NCI-H82 treated with DMSO at 0.1 percent for 48 hours (cell line): ENCODE measurements around the gene SLC9A4.
A peak's percentile ranks its signal among the peaks of the same experiment; 100 is the strongest.

Source experiments
- DNase-seq: peaks from one replicate; lab custom pipeline; 2025; ENCODE audit not compliant: unreplicated experiment; lab: John Stamatoyannopoulos, UW

Gene SLC9A4, protein sequence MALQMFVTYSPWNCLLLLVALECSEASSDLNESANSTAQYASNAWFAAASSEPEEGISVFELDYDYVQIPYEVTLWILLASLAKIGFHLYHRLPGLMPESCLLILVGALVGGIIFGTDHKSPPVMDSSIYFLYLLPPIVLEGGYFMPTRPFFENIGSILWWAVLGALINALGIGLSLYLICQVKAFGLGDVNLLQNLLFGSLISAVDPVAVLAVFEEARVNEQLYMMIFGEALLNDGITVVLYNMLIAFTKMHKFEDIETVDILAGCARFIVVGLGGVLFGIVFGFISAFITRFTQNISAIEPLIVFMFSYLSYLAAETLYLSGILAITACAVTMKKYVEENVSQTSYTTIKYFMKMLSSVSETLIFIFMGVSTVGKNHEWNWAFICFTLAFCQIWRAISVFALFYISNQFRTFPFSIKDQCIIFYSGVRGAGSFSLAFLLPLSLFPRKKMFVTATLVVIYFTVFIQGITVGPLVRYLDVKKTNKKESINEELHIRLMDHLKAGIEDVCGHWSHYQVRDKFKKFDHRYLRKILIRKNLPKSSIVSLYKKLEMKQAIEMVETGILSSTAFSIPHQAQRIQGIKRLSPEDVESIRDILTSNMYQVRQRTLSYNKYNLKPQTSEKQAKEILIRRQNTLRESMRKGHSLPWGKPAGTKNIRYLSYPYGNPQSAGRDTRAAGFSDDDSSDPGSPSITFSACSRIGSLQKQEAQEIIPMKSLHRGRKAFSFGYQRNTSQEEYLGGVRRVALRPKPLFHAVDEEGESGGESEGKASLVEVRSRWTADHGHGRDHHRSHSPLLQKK

GRCh38 chr2:102473020-102473419, at the start of gene SLC9A4:
Gene SLC9A4, plus strand, starts transcription at chr2:102473226. Its CDS starts 534 bp downstream, at chr2:102473760.
- DNase-seq: peak; percentile 1

GRCh38 chr2:102423368-102423767, 49.7 kb upstream of the SLC9A4 start:
- DNase-seq: no peak

DNA sequence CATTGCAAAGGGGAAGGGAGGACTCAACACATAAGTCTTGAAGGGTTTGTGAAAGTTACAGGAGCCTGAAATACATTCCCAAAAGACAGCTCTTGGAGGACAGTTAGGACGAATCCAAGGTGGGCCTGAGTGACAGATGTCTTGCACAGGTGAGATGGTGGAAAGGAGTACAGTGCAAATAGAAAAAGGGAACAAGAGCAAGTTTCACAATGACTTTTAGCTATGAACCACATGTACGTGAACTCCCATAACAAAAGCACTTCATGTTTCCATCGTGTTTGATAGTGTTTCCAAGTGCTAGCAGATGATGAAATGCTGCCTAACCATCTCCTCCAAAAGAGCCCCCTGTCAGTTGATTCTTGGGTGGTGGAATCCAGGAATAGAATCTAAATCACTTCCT, 48.3 kb upstream of the SLC9A4 start:
- DNase-seq: no peak

DNA sequence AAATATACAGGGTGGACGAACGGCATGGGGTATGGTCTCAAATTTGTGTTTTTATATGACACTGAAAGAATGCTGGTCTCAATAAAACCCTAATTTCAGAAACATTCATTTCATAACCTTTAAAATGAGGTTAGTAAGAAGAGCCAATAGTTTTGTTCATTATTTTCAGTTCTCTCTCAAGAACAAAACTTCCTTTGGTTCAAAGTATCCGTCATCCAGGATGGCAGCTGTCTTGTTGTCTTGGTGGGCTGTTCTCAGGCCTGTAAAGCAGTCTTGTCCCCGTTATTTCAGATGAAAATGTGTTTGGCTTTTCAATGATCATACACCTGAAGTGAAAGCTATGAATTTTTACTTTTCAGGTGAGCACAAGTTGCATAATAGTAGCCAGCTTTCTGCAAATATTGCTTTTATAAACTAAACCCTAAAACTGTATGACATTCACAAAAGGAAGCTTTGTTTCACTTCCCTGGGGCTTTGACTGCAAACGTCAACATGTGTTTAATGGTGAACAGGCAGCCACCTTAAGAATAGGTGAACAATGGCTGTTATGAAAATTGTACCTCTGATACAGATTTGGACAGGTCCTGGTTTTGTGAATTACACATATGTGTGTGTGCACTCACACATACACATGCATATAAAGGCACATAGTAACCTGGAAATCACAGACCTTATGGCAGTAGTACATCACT, 47.4 kb upstream of the SLC9A4 start:
- no peak for DNase-seq

DNA sequence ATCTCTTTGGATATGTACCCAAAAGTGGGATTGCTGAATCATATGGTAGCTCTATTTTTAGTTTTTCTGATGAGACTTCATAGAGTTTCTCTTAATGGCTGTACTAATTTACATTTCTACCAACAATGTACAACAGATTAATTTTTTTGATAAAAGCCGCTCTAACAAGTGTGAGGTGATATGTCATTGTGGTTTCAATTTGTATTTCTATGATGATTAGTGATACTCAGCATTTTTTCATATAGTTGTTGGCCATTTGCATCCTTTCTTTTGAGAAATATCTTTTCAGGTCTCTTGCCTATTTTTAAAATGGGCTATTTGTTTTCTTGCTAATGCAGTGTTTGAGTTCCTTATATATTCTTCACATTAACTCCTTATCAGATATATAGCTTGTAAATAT, 45.8 kb upstream of the SLC9A4 start:
- DNase-seq: no peak

GRCh38 chr2:102428573-102428972, 44.5 kb upstream of the SLC9A4 start:
- DNase-seq: no peak

- no peak for DNase-seq
These were observed 40.6 kb upstream of the SLC9A4 start for GRCh38 chr2:102432386-102432785.

DNA sequence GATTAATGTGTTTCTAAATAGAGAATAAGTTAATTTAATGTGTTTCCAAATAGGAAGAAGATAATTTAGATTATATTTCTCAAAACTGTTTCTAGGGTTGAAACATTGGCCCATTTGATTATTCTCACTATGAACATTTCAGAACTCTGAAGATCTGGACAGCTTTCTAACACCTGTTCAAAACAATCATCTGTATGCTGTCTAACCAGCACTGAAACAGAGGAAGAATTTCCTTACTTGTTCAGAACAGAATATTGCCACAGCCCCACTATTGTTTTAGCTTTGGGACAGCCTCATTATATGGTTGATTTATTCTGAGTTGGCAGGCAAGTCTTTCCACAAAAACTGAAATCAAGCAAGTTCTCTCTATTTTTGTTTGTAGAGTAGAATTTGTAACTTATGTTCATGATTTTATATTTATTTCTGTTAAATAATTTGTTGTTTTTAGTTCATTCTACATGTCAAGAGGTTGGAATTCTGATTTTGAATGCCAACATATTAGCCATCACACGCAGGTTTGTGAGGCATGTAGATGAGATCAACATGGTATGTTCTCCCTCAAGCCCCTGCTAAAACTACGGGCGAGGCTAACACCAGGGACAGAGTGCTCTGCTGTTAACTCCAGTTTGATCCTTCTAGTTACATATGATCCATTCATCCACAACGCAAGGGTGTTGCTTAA, 38.9 kb upstream of the SLC9A4 start:
- DNase-seq: no peak

DNA sequence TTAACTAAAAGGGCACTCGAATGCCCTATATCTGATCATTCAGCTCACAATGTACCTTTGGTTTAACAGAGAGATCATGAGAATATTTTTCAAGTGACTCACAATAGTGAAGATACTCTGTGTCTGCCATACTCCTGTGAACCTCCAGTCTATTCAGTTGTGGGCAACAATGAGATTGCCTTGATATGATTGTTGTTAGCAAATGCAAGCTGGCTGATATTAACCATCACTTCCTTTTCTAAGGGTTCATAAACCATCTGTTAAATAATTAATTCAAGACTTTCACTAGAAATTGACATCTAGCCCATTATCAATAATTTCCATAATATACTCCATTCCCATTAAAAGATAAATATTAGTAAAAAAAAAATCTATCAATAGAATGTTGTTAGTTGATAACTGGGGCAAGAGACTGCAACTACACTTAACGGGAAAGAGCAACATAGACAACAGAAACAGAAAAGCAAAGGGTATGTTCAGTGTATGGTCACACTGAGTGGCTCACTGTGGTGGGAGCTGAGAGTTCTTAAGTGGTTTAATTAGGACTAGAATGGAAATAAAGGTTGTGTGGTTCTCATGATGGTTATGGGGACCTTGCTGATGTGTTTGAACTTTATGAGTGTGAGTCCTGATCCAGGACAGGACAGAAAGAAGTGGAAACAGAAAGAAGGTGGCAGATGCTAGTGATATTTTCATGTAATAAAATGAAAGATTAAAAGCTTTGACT, 38.2 kb upstream of the SLC9A4 start:
- DNase-seq: no peak

- no peak for DNase-seq
These were observed 37.3 kb upstream of the SLC9A4 start for GRCh38 chr2:102435741-102436140.

GRCh38 chr2:102436323-102436722, 36.7 kb upstream of the SLC9A4 start:
- no peak for DNase-seq

DNA sequence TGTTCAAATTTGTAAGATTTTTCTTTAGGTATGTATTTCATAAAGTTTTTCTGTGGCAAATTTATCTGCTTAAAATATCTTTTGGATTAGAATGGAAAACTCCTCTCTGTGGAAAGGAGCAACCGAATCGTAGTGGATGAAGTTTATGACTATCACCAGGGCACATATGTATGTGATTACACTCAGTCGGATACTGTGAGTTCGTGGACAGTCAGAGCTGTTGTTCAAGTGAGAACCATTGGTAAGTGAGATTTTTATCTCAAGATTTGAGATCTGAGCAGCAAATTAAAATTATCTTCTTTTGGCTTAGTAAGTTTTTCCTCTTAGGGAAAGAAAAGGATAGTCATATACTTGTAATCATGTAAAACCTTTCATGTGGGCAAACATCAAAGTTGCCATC, 35.9 kb upstream of the SLC9A4 start:
- DNase-seq: no peak

DNA sequence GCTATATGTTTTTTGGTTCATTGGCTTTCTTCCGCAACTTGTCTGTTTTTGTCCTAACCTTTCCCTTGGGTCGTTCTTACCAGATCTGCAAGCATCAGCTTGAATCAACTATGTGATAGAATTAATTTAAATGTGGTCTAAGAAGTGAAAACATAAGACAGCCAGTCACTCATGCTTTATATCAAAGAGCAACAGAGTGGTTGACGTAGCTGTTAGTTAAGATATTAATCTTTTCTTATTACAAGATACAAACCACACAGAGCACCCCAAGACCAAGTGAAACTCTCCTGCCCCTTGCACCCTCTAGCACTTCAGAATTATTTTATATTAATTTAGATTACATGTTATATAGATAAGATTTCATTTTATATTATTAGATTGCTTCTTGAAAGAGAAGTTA, 34.9 kb upstream of the SLC9A4 start:
- DNase-seq: no peak

- no peak for DNase-seq
These were observed 34.4 kb upstream of the SLC9A4 start for GRCh38 chr2:102438578-102438977.

GRCh38 chr2:102439065-102439695, 33.8 kb upstream of the SLC9A4 start:
- no peak for DNase-seq

GRCh38 chr2:102442967-102443828, 29.8 kb upstream of the SLC9A4 start:
- DNase-seq: no peak

GRCh38 chr2:102444233-102444632, 28.8 kb upstream of the SLC9A4 start:
- DNase-seq: no peak

DNA sequence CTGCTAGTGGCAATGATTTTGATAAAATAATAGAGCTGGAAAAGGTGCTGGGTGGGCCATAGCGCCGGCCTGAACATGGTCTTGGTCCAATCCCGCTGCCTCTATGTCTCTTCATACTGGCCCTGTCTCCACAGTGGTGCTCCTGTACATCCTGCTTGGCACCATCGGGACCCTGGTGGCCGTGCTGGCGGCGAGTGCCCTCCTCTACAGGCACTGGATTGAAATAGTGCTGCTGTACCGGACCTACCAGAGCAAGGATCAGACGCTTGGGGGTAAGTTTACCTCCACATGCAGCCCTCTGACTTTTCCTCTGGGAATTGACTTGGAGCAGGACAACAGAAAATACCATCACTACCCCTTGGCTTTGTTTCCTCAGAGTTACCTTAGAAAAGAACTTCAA, 26.1 kb upstream of the SLC9A4 start:
- DNase-seq: no peak

DNA sequence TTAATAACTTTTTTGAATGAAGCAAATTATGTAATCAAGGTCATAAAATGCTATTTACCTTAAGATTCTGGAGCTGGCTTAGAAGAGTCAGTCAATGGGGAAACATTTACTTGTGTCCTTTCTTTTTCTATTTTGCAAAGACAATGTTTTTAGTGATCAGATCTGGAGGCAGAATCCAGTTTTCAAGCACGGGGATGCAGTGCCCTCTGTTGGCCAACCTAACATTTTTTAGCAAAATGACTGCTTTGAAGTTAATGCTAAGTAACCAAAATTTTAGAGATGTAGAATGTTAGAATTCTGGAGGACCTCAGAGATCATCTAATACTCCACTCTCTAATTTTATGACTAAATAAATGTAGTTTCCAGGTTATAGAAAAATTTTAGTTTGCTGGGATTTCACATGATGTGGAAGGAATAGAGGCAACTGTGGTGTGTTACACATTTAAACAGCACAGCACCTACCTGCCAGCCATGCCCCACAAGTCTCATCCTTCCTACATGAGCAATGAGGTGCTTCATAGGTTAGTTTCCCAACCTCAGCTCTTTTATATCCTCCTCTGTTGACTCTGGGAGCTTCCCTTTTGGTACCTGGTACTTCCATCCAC, 23.6 kb upstream of the SLC9A4 start:
- no peak for DNase-seq
